GM19351 (cell line): ENCODE measurements around the gene RIN3.

Experiments used
- ATAC-seq: cut with Tn5 transposase; IDR thresholded peaks from one replicate; pipeline ENCODE4 v1.9.1; 2021; ENCODE audit warnings: mild to moderate bottlenecking, moderate library complexity; ENCODE audit not compliant: unreplicated experiment

RIN3 gene

GRCh38 chr14:92645841-92646478, 132.4 kb downstream of the RIN3 start:
- ATAC-seq, result no peak

GRCh38 chr14:92646952-92647796, 133.6 kb downstream of the RIN3 start:
- no peak for ATAC-seq

DNA sequence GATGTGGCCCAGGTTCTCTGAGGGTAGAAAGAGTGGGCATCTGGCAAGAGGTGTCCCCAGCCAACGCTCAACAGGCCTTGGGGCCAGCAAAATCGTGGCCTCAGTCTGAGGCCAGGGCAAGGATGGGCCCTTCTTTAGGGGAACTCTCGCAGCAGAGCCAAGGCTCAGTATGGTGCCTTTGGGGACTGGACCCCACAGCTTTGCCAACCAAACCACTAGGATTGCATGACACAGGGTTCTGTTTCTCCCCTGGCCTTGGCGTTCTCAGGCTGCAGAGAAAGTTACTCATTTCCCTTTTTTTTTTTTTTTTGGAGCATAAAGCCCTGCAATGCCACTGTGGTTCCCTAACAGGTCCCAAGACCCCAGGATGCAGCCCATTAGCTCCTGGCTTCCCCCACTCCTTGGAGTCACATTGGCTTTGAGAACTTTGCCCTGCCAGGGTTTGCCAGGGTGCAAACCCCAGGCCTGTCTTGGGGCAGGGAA, 134.3 kb downstream of the RIN3 start:
- ATAC-seq, result no peak

GRCh38 chr14:92649066-92649465, 135.5 kb downstream of the RIN3 start:
- ATAC-seq, result no peak

DNA sequence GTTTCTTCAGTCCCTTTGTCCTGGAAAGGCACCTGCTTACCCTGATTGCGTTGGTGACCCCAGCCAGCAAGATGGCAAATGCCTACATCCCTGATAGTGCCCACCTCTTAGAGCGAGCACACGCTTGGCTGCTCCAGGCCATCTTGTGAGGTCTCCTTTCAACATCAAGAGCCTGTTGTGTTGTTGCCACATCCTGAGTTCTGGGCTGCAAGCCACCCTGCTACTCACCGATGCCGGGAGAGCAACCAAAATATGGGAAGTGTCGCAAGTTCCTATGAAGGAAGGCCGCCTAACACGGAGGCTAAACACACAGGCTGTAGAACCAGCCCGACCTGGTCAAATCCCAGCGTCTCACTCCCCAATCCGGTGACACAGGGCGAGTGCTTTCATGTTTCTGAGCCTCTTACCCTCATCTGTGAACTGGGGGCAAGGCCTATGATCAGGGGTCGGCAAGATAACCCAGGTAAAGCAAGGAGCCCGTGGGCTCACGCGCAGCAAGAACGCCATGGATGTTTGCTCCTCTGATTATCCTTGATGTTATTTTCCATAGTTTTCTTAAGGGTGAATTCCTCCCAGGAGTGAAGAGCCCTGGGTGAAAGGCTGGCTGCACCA, 136.5 kb downstream of the RIN3 start:
- ATAC-seq, result no peak

GRCh38 chr14:92650581-92651105, 137.1 kb downstream of the RIN3 start:
- ATAC-seq, result peak; percentile 7

DNA sequence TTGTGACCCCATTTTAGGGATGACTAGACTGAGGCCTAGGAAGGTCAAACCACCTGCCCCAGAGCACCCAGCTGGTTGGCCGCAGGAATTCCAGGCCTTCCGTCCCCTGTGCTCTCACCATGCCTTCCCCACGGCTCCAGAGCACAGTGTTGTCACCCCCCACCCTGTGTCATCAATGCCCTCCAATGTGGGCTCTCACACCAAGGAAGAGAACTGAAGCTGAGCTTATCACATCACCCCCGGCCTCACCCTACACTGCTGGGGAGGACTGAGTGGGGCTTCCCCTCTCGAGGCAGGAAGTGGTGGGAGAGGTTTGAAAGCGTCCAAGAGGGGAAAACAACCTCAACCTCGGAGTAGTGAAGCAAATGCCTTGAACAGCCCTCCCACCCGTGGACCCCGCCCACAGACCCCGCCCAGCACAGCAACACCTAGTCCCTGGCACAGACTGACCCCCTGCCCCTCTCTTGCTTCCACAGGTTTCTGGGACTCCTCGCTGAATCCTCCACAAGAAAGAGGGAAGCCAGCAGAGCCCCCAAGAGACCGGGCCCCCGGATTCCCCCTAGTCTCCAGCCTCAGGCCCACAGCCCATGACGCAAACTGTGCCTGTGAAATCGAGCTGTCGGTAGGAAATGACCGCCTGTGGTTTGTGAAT, 137.7 kb downstream of the RIN3 start:
- peak; percentile 77 for ATAC-seq

GRCh38 chr14:92651758-92652406, 138.3 kb downstream of the RIN3 start:
- no peak for ATAC-seq

DNA sequence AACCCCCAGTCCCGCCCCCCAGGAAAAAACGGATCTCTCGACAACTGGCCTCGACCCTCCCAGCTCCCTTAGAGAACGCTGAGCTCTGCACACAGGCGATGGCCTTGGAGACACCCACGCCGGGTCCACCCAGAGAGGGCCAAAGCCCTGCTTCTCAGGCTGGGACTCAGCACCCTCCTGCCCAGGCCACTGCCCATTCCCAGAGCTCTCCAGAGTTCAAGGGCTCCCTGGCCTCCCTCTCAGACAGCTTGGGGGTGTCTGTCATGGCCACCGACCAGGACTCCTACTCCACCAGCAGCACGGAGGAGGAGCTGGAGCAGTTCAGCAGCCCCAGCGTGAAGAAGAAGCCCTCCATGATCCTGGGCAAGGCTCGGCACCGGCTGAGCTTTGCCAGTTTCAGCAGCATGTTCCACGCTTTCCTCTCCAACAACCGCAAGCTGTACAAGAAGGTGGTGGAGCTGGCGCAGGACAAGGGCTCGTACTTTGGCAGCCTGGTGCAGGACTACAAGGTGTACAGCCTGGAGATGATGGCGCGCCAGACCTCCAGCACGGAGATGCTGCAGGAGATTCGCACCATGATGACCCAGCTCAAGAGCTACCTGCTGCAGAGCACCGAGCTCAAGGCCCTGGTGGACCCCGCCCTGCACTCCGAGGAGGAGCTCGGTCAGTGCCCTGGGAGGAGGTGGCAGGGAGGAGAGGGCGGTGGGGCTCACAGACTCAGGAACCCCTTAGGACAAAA, 139.0 kb downstream of the RIN3 start:
- ATAC-seq, result no peak

- ATAC-seq, result peak; percentile 24
These were observed 139.6 kb downstream of the RIN3 start for GRCh38 chr14:92653162-92653651.

DNA sequence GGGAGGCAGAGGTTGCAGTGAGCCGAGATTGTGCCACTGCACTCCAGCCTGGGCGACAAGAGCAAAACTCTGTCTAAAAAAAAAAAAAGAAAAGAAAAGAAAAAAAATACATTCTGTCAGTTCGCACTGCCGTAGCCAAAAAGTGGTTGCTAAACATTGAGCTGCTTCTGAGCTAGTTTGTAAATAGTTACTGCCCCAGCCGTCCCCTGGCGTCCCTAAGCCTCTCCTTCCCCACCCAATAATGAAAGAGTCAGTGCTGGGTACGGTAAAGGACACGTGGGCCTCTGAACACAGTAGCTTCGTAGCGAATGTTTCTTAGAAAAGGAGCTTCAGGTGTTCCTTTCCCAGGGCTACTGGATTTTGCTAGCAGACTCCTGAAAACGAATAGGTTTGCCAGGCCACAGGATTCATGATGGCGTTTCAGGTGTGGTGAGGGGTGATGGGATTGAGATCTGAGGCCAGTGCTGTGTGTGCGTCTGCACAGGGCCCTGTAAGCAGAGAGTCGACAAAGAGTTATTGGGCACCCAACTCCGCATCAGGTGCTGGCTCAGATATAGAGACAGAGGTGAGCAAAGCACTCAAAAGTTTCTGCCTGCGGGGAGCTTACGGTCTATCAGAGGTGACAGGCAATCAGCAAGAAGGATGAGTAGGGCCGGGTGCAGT, 140.8 kb downstream of the RIN3 start:
- ATAC-seq, result no peak

- ATAC-seq, result no peak
These were observed 142.0 kb downstream of the RIN3 start for GRCh38 chr14:92655419-92656201.

- no peak for ATAC-seq
These were observed 142.9 kb downstream of the RIN3 start for GRCh38 chr14:92656306-92657081.

GRCh38 chr14:92657457-92658142, 144.0 kb downstream of the RIN3 start:
- ATAC-seq, result no peak

DNA sequence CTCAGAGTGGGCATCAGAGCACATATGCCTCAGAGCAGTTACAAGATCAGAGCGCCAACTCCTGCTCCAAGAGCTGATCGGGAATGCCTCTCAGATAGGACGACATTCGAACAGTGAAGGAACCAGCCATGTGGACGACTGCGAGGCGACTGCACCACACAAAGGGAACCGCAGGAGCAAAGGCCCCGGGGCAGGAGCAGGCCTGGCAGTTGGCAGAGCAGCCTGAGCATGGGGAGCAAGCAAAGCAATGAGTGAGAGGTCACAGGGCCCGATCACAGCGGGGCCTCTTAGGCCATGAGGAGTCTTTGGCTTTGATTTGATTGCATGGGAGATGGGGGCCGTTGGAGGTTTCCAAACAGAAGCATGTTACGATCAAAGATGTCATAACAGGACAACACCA, 144.6 kb downstream of the RIN3 start:
- ATAC-seq, result no peak

DNA sequence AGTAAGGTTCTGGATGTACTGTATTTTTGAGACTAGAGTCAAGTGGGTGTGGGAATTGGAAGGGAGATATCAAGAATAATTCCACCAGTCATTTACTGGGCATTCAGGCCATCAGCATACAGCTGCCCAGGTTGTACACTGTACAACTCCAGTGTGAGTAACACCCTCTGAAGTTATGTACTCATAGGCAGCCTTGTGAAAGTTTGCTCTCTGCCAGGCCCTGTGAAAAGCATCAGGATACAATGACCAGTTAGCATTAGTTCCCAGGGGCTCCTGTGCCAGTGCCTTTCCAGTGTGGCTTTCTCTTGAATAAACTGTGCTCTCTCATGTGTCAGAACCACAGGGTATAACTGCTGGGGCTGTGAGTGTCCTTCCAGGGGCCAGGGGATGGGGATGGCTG, 145.1 kb downstream of the RIN3 start:
- ATAC-seq, result no peak
